HG02943 (cell line): ENCODE data around the gene TLCD3B.
A peak's percentile ranks its signal among the peaks of the same experiment; 100 is the strongest.

ENCODE experiments used
- ATAC-seq: cut with Tn5 transposase; IDR thresholded peaks from one replicate; pipeline ENCODE4 v1.9.1; 2021; ENCODE audit warnings: mild to moderate bottlenecking, low read depth, moderate library complexity; ENCODE audit not compliant: unreplicated experiment

TLCD3B gene

GRCh38 chr16:30006659-30007377 is 24.3 kb downstream of the TLCD3B start:
- no peak for ATAC-seq

GRCh38 chr16:30006095-30006473 is 25.0 kb downstream of the TLCD3B start:
- no peak for ATAC-seq

DNA sequence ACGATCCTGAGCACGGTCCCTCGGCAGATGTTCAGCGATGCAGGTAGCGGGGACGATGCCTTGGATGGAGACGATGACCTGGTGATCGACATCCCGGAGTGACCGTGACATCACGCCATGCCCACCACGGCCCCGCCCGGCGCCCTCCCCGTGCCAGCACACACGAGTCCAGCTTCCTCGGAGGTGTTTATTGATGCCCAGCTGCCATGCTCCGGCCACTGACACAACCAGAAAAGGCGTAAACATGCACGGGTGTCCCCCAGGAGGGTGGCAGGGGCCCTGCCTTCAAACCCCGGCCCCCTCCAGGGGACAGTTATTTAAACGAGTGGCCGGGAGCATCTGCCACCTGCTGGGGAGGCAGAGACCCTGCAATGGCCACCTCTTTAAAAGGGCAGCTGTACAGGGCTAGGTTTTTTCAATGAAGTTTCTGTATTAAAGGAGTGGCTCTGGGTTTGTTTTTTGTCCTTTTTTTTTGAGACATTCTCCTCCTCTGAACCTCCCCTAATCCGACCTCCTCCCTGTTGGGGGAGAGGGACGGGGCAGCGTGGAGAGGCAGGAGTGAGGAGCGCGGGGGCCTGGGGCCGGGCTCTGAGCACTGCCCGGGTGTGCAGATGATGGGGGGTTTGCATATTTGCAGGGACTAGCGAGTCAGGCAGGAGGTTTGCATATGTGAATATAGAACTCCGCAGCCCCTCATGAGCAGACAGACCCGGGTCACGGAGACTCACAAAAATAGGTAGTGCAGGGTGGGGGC is 25.6 kb downstream of the TLCD3B start:
- no peak for ATAC-seq

DNA sequence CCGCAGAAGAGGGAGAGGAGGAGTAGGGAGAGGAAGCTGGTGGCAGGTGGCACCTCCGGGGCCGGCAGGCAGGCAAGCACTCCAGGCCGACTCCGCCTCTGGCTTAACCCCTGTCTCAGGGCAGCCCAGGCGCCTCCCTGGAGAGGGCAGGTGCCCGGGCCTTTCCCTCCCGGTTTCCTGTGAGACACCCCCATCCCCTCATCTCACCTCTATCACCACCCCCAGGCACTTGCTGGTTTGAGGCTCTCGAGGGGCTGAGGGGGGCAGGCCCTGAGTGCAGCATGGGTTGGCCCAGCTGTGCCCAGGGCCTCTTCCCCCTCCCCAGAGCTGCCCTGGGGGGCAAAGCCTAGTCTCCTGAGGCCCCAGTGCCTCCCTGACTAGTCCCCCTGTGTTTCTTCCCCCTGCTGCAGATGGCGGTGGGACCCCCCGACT is 26.2 kb downstream of the TLCD3B start:
- no peak for ATAC-seq

DNA sequence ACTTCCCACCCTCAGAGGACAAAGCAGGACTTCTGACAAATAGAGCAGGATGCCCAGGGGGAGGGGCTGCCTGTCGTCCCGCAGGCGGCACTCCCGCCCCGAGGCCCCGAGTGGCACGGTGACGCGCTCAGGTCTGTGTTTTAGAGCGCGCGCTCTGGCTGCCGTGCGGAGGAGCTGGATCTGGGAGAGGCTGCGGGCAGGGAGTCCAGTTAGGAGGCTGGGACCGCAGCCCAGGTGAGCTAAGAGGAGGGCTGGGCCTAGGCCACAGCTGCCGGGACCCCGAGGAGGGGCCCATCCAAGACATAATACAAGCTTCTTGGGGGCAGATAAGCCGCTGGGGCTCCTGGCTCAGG is 26.7 kb downstream of the TLCD3B start:
- ATAC-seq: no peak

GRCh38 chr16:30003670-30004423 is 27.2 kb downstream of the TLCD3B start:
- ATAC-seq: no peak

GRCh38 chr16:30002614-30003346 is 28.3 kb downstream of the TLCD3B start:
- no peak for ATAC-seq

DNA sequence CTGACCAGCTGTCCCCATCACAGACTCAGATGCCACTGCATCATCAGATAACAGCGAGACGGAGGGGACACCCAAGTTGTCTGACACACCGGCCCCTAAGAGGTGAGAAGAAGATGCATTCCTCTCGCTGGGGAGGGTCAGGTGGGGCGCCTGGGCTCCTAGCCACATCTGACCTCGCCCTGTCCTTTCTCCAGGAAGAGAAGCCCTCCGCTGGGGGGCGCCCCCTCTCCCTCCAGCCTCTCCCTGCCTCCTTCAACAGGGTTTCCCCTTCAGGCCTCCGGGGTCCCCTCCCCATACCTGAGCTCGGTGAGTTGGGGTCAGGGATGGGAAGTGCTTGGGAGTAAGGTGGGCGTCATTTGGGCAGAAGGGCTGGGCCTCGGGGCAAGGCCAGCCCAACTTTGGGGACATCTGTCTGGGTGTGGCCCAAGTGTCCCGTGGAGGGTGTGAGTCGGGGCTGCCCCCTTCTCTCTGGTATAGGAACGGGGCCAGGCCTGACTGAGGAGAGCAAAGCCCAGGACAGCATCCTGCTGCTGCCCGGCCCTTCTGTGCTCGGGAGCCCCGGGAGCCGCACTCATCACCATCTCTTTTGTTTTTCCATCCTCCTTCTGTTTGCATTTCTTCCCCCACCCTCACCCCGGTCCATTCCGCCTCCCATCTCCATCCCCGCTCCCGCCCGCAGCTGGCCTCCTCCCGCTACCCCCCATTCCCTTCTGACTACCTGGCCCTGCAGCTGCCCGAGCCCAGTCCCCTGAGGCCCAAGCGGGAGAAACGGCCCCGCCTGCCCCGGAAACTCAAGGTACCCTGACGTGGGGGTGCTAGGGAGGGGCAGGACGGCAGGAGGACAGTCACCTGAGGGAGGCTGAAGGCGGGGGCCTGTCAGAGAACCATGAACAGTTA is 30.1 kb downstream of the TLCD3B start:
- ATAC-seq: no peak

DNA sequence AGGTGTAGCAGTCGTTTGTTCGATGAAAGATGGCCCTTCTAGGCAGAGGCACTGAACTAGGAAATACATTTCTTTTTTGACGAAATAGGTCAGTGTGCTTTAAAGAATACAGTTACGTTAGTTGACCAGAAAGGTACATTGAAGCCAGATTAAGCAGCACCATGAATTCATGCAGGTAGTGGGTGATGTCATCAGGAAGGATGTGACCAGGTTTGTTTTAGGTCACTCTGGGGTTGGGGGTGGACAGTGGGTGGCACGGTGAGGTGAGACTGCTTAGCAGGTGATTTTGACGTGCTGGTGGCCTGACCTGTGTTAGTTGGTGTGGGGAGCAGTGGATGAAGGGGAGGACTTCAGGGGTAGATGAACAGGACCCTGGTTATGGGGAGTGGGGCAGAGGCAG is 31.5 kb downstream of the TLCD3B start:
- ATAC-seq: no peak

GRCh38 chr16:29996766-29997250 is 34.3 kb downstream of the TLCD3B start:
- no peak for ATAC-seq

DNA sequence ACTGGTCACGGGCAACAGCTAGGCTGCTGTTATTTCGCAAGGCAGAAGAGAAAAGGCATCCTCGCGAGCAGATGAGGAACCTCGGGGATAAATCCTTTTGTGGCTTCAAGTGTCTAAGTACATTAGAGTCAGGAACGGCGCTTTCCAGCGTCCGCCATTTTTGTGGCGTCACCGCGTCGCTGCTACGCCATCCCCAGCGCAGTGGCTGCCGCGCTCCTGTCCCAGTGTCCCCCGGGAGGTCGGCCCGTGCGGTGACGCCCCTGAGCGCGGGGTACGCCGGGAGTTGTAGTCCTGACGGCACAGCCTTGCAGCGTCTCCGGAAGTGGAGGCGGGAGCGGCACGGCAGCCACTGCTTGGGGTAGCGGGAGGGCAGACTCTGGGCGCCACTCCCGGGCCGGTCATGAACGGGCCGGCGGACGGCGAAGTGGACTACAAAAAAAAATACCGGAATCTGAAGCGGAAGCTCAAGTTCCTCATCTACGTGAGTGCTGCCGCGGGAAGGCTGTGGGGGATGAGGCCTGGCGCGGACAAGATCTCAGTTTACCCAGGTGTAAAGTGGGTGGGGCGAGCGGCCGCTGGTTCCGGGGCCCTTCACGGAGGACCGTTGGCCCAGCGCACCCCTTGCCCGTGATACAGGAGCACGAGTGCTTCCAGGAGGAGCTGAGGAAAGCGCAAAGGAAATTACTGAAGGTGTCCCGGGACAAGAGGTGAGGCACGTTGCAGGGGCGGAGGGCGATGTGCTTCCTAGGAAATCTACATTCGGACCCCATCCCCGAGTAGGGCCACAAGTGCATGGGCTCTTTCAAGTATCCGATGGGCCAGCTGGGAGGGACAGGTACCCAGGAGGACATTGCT is 34.9 kb downstream of the TLCD3B start, which contains the start of gene INO80E:
TSS of gene INO80E (plus strand) at position 331 of the 855 bp plus-strand sequence. CDS start at position 401, 70 bp downstream.
- ATAC-seq: peak; percentile 71

DNA sequence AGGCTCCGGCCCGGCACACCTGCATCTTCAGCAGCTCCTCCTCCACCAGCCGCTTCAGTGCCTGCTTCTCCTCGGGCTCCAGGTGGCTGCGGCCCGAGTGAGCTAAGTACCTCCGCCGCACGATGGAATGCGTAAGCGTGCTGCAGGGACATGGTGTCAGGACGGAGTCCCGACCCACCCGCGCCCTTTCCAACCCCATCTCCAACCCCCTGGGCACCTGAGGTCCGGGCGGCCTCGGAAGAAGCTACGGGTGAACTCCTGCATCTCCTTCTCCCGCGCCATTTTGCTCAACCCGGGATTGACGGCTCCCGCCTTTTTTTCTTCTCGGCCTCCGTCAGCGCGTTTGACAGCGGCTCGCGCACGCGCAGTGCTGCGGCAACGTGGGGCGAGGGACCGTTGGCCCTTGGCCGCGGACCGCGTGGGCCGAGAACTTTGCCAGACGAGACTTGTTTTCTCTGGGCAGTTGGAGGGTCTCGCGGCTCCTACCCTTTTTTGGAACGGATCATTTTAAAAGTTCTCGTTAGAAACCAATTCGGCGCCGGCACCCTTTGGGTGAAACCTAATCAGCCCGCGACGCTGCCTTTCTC is 35.7 kb downstream of the TLCD3B start, which contains the start of gene HIRIP3:
TSS of gene HIRIP3 (minus strand) at position 294 of the 587 bp plus-strand sequence. CDS start at position 282, 12 bp downstream.
- peak; percentile 49 for ATAC-seq

DNA sequence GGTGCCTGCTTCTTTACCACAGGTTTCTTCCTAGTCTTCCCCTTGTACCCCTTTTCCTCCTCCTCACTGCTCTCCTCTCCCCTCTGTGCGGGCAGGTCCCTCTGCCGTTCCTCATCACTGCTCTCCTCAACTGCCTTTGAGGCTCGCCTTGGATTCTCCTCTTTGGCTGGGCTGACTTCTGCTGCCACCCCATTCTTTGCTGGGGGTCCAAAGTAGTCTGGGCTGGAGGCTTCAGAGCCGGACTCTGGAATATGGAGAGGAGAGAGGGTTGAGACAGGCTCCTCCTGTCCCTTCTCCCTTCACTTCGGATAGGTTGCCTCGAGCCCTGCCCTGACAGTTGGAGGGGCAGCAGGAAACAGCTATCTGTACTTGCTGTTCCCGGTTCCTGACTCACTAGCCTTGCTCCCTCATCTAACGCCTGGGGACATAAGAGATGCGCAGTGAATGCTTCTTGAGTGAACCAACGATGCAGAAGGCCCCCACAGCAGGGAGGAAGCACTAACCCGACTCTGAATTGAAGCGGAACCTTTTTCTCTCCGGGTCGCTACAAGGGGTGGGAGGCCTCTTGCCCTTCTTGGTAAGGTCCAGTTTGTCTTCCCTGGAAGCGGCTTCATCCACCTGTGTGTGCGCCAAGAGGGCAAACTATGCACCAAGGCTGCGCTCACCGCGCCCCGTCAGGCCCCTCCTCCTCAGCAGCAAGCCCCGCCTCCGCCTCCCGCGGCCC is 36.3 kb downstream of the TLCD3B start:
- ATAC-seq: peak; percentile 39

DNA sequence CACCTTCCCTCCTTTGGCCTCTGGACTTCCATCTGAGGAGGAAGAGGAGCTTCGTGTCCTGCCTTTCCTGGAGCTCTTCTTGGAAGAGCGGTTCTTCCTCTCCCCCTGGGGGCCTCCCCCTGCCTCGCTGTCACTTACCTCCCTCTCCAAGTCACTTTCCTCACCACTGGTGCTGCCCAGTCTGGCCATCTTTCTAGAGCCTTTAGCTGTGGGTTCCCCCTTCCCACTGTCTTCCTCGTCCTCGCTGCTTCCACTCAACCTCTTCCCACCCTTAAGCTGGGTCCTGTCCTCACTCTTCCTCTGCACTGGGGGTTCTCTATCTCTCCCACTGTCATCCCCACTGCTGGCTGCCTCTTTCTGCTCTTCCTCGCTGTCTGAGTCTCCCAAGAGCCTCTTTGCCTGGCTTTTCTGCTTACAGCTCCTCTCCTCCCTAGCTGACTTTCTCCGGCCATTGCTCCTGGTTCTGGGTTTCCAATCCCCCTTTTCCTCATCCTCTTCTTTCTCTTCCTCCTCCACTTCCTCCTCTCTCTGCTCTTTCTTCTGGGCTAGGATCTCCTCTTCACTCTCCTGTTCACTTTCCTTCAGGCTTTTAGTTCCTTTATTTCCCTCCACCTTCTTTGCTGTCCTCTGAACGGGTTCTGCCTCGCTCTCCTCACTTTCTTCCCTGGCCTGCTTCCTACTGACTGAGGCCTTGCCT is 37.0 kb downstream of the TLCD3B start:
- no peak for ATAC-seq

DNA sequence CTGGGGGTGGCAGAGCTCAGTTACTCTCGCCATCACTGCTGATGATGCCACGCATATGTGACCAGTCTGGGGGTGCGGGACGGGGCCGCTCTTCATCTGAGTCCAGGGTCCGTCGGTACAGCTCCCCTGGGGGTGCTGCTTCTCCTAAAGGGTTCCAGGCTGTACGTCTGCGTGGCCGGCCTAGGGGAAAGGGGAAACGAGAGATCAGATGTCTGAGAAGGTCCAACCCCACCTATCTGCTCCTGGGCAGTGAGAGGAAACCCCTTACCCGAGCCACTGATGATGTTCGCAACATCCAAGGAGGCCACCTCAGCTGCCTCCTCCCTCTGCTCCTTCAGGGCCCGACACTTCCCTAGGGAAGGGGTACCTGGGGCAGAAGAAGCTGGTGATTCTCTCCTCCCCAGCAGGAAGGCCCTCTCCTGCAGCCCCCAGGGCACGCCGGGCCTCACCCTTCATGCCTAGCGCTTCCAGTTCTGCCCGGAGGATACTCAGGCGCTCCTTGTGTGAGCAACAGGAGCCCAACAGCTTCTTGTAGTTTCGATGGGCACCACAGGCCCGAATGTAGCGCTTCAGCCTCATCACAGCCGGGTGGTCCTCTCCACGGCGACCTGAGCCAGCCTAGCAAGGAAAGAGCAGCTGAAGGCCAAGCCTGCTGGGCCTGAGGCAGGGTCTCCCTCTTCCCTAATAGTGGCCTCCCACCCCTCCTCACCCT is 37.7 kb downstream of the TLCD3B start:
- ATAC-seq: no peak

DNA sequence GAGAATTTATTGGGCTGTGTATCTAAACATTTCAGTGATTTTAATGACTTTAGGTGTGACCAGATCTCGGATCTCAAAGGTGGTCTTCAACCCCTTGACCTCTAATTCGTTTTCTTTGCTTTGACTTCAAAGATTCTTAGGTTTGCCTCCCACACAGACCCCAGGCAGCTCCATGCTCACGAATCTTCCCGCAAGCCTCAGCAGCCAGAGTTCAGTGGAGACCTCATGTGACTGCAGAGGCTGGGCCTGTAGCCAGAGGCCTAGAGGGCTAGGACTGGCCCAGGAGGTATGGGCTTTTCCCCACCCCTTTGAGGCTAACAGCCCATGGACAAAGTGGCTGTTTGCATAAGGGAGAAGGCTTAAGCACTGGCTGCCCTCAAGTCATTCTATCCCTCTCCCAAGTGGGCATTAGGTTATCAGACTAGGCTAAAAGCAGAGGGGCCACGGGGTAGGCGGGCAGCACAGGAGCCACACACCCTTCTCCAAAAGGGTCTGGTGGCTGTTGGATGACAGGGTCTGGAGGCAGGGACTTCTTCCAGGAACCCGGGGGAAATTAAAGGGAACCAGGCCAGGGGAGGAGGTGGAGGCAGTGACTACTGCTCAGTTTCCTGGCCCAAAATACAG is 38.6 kb downstream of the TLCD3B start:
- ATAC-seq: no peak
